HepG2 (cell line): ENCODE data around the gene ING1. TPM values are rescaled to one million over a fixed set of nuclear protein-coding genes. Genes with fewer than 3 reads are reported as not detected.

ENCODE experiments used
- FOXK2 ChIP-seq: fragments of 450-650 bp; IDR thresholded peaks from 2 replicates; pipeline ENCODE4 v1.6.1; 2016
- KLF16 ChIP-seq, 2 experiments: sonication (generic) in 1 of 2; formaldehyde crosslinking in 1 of 2; IDR thresholded peaks; 2 replicates each; pipeline versions ENCODE4 v1.6.1 to v1.8.0; 2016 to 2023; ENCODE audit warnings: missing genetic modification reagents in 2 of 2, missing compliant biosample characterization in 1 of 2
- KMT2A ChIP-seq: sonication (generic); formaldehyde crosslinking; IDR thresholded peaks from 2 replicates; pipeline ENCODE4 v1.4.0; 2020; ENCODE audit warnings: missing genetic modification reagents
- SALL1 ChIP-seq: sonication (generic); formaldehyde crosslinking; IDR thresholded peaks from 2 replicates; pipeline ENCODE4 v1.8.0; 2022; ENCODE audit warnings: mild to moderate bottlenecking, missing genetic modification reagents
- SETDB1 ChIP-seq: sonication (generic); formaldehyde crosslinking; IDR thresholded peaks from 2 replicates; pipeline ENCODE4 v1.5.1; 2020; ENCODE audit warnings: missing genetic modification reagents, mild to moderate bottlenecking, borderline replicate concordance
- SRSF1 ChIP-seq: fragments of 200-400 bp; formaldehyde crosslinking; optimal IDR thresholded peaks from 2 replicates; pipeline ENCODE3; 2017; ENCODE audit warnings: mild to moderate bottlenecking, low read depth, low read length, moderate library complexity
- ZMYM2 ChIP-seq: sonication (generic); formaldehyde crosslinking; IDR thresholded peaks from 2 replicates; pipeline ENCODE4 v1.8.0; 2022; ENCODE audit warnings: mild to moderate bottlenecking, missing genetic modification reagents
- ZNF143 ChIP-seq: sonication (generic); formaldehyde crosslinking; IDR thresholded peaks from 2 replicates; pipeline ENCODE4 v1.4.0; 2020; ENCODE audit warnings: missing genetic modification reagents
- ZNF430 ChIP-seq: sonication (generic); formaldehyde crosslinking; IDR thresholded peaks from 2 replicates; pipeline ENCODE4 v1.9.0; 2021; ENCODE audit warnings: mild to moderate bottlenecking, missing genetic modification reagents
- ZNF547 ChIP-seq: sonication (generic); formaldehyde crosslinking; IDR thresholded peaks from 2 replicates; pipeline ENCODE4 v1.5.1; 2020; ENCODE audit warnings: mild to moderate bottlenecking, missing genetic modification reagents
- ZNF562 ChIP-seq: sonication (generic); formaldehyde crosslinking; IDR thresholded peaks from 2 replicates; pipeline ENCODE4 v1.8.0; 2022; ENCODE audit warnings: missing genetic modification reagents, borderline replicate concordance
- ZNF780A ChIP-seq: sonication (generic); formaldehyde crosslinking; IDR thresholded peaks from 2 replicates; pipeline ENCODE4 v1.8.0; 2022; ENCODE audit warnings: mild to moderate bottlenecking, missing genetic modification reagents, moderate library complexity
- ZNF850 ChIP-seq: sonication (generic); formaldehyde crosslinking; conservative IDR thresholded peaks from 2 replicates; pipeline ENCODE4 v1.9.0; 2021; ENCODE audit warnings: mild to moderate bottlenecking, missing genetic modification reagents
- polyA plus RNA-seq, 8 experiments: library from polyadenylated mRNA; depleted of rRNA in 3 of 8; stranded (reverse) in 7 of 8; unstranded in 1 of 8; fragments of >200 nt; fragmentation: Illumina TruSeq in 4 of 8; extraction: Trizol in 4 of 8; gene quantifications; 2 replicates each; pipeline versions ENCODE4 v1.2.1 to v1.2.3, GENCODE V29; 2011 to 2016; ENCODE audit warnings: low read depth in 4 of 8, missing spikeins in 1 of 8, mixed read lengths in 1 of 8; ENCODE audit not compliant: insufficient read depth in 1 of 8
- total RNA-seq, 5 experiments: library from RNA; depleted of rRNA; stranded (reverse); fragments of >200 nt; fragmentation: Illumina TruSeq; extraction: Trizol; gene quantifications; 2 replicates each; pipeline ENCODE4 v1.2.3, GENCODE V29; 2016; ENCODE audit warnings: low read depth in 1 of 5
- TF ChIP-seq, protein P1 (sequence below): sonication (generic); formaldehyde crosslinking; IDR thresholded peaks from 2 replicates; pipeline ENCODE4 v1.8.0; 2022; ENCODE audit warnings: missing genetic modification reagents, mild to moderate bottlenecking, moderate library complexity, borderline replicate concordance
- TF ChIP-seq, protein P2 (sequence below), 2 experiments: sonication (generic) in 1 of 2; formaldehyde crosslinking in 1 of 2; IDR thresholded peaks; 2 replicates each; pipeline versions ENCODE4 v1.4.0 to v1.6.1; 2018 to 2020; ENCODE audit warnings: missing genetic modification reagents in 2 of 2, borderline replicate concordance in 1 of 2, low read depth in 1 of 2, mild to moderate bottlenecking in 1 of 2, missing biosample characterization in 1 of 2
- TF ChIP-seq, protein P3 (sequence below), 2 experiments: fragments of 450-650 bp in 1 of 2; sonication (generic) in 1 of 2; formaldehyde crosslinking; IDR thresholded peaks; 2 replicates each; pipeline versions ENCODE4 v1.5.0 to v1.8.0; 2020 to 2022; ENCODE audit warnings: mild to moderate bottlenecking in 1 of 2, missing genetic modification reagents in 1 of 2
- TF ChIP-seq, protein P4 (sequence below): sonication (generic); formaldehyde crosslinking; IDR thresholded peaks from 2 replicates; pipeline ENCODE4 v1.4.0; 2020; ENCODE audit warnings: missing genetic modification reagents
- TF ChIP-seq, protein P5 (sequence below): sonication (generic); formaldehyde crosslinking; IDR thresholded peaks from 2 replicates; pipeline ENCODE4 v1.4.0; 2020; ENCODE audit warnings: low read depth, mild to moderate bottlenecking, missing genetic modification reagents

ING1 gene
- total and polyA plus RNA-seq, 2 of the 13 experiments (the other 11 are each of a cell fraction or from before 2014, with no cell fraction given) = 8.1 to 16.1 TPM

GRCh38 chr13:110715395-110716246 is 2.1 kb downstream of the ING1 start (continued):
- TF ChIP-seq, protein P1, sequence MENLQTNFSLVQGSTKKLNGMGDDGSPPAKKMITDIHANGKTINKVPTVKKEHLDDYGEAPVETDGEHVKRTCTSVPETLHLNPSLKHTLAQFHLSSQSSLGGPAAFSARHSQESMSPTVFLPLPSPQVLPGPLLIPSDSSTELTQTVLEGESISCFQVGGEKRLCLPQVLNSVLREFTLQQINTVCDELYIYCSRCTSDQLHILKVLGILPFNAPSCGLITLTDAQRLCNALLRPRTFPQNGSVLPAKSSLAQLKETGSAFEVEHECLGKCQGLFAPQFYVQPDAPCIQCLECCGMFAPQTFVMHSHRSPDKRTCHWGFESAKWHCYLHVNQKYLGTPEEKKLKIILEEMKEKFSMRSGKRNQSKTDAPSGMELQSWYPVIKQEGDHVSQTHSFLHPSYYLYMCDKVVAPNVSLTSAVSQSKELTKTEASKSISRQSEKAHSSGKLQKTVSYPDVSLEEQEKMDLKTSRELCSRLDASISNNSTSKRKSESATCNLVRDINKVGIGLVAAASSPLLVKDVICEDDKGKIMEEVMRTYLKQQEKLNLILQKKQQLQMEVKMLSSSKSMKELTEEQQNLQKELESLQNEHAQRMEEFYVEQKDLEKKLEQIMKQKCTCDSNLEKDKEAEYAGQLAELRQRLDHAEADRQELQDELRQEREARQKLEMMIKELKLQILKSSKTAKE (CRISPR knock-in tag) = 0 out of 2 replicates have a peak, but pooled peaks have one; percentile 2
- no peak for TF ChIP-seq ZNF850 (CRISPR knock-in tag)
- no peak for TF ChIP-seq ZNF562
- peak; percentile 90 for TF ChIP-seq KMT2A
- TF ChIP-seq, protein P2, sequence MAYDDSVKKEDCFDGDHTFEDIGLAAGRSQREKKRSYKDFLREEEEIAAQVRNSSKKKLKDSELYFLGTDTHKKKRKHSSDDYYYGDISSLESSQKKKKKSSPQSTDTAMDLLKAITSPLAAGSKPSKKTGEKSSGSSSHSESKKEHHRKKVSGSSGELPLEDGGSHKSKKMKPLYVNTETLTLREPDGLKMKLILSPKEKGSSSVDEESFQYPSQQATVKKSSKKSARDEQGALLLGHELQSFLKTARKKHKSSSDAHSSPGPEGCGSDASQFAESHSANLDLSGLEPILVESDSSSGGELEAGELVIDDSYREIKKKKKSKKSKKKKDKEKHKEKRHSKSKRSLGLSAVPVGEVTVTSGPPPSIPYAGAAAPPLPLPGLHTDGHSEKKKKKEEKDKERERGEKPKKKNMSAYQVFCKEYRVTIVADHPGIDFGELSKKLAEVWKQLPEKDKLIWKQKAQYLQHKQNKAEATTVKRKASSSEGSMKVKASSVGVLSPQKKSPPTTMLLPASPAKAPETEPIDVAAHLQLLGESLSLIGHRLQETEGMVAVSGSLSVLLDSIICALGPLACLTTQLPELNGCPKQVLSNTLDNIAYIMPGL (CRISPR knock-in tag; IDR thresholded peaks at IDR 0.05; ENCODE audit: borderline replicate concordance in 1 of 2, low read depth in 1 of 2) = peak in 1 of 2 experiments; percentile 31; a peak in 1 of 4 replicates
- TF ChIP-seq, protein P3, sequence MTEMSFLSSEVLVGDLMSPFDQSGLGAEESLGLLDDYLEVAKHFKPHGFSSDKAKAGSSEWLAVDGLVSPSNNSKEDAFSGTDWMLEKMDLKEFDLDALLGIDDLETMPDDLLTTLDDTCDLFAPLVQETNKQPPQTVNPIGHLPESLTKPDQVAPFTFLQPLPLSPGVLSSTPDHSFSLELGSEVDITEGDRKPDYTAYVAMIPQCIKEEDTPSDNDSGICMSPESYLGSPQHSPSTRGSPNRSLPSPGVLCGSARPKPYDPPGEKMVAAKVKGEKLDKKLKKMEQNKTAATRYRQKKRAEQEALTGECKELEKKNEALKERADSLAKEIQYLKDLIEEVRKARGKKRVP (CRISPR knock-in tag; IDR thresholded peaks at IDR 0.05) = 0 out of 4 replicates have a peak, but pooled peaks of 1 of the 2 experiments have one; percentile 5
- no peak for TF ChIP-seq FOXK2
- TF ChIP-seq SALL1 (CRISPR knock-in tag) = no peak; the same call in 1 of the 2 replicates
- TF ChIP-seq ZNF780A (CRISPR knock-in tag) = no peak
- TF ChIP-seq, protein P4, sequence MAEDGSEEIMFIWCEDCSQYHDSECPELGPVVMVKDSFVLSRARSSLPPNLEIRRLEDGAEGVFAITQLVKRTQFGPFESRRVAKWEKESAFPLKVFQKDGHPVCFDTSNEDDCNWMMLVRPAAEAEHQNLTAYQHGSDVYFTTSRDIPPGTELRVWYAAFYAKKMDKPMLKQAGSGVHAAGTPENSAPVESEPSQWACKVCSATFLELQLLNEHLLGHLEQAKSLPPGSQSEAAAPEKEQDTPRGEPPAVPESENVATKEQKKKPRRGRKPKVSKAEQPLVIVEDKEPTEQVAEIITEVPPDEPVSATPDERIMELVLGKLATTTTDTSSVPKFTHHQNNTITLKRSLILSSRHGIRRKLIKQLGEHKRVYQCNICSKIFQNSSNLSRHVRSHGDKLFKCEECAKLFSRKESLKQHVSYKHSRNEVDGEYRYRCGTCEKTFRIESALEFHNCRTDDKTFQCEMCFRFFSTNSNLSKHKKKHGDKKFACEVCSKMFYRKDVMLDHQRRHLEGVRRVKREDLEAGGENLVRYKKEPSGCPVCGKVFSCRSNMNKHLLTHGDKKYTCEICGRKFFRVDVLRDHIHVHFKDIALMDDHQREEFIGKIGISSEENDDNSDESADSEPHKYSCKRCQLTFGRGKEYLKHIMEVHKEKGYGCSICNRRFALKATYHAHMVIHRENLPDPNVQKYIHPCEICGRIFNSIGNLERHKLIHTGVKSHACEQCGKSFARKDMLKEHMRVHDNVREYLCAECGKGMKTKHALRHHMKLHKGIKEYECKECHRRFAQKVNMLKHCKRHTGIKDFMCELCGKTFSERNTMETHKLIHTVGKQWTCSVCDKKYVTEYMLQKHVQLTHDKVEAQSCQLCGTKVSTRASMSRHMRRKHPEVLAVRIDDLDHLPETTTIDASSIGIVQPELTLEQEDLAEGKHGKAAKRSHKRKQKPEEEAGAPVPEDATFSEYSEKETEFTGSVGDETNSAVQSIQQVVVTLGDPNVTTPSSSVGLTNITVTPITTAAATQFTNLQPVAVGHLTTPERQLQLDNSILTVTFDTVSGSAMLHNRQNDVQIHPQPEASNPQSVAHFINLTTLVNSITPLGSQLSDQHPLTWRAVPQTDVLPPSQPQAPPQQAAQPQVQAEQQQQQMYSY (CRISPR knock-in tag) = 0 out of 2 replicates have a peak, but pooled peaks have one; percentile 20
- no peak for TF ChIP-seq SETDB1 (CRISPR knock-in tag)
- no peak for TF ChIP-seq SRSF1
- TF ChIP-seq KLF16 (CRISPR knock-in tag; IDR thresholded peaks at IDR 0.05) = peak in 1 of 2 experiments; percentile 0; a peak in 1 of 4 replicates
- TF ChIP-seq ZNF143 (CRISPR knock-in tag) = no peak
- peak; percentile 57 for TF ChIP-seq ZNF547 (CRISPR knock-in tag)
- TF ChIP-seq, protein P5, sequence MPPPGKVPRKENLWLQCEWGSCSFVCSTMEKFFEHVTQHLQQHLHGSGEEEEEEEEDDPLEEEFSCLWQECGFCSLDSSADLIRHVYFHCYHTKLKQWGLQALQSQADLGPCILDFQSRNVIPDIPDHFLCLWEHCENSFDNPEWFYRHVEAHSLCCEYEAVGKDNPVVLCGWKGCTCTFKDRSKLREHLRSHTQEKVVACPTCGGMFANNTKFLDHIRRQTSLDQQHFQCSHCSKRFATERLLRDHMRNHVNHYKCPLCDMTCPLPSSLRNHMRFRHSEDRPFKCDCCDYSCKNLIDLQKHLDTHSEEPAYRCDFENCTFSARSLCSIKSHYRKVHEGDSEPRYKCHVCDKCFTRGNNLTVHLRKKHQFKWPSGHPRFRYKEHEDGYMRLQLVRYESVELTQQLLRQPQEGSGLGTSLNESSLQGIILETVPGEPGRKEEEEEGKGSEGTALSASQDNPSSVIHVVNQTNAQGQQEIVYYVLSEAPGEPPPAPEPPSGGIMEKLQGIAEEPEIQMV (CRISPR knock-in tag) = no peak
- TF ChIP-seq ZNF430 (CRISPR knock-in tag) = no peak; the same call in 1 of the 2 replicates
- TF ChIP-seq ZMYM2 = no peak
